Psoas muscle (tissue), 8 donors: ENCODE measurements around the gene PAQR7. TPM values are rescaled to one million over a fixed set of nuclear protein-coding genes. Genes with fewer than 3 reads are reported as not detected.
"Not testable (repeated sequence)": the region's sequence is repeated elsewhere in the genome, so short reads cannot be mapped to it uniquely, and the experiment has no call there.

Experiments
- ATAC-seq, 4 donors: fragments of 200-7000 bp; cut with Tn5 transposase; one replicate each; pipeline ENCODE4 v1.9.1; 2020; ENCODE audit warnings: moderate library complexity in 3 of 4, mild to moderate bottlenecking in 2 of 4
- DNase-seq, 2 donors: peaks; one replicate each; pipeline ENCODE4 v3.0.0-alpha.2; 2020
- H3K27ac ChIP-seq: fragments of 200-600 bp; one replicate; pipeline ENCODE4 v1.8.0; 2022
- H3K27me3 ChIP-seq, 3 donors: fragments of 200-600 bp in 1 of 3; one replicate each; pipeline versions ENCODE4 v1.6.1 to v1.8.0; 2013 to 2022; ENCODE audit warnings: low read length in 2 of 3, mild to moderate bottlenecking in 2 of 3, moderate library complexity in 1 of 3; ENCODE audit not compliant: insufficient read depth in 3 of 3
- H3K36me3 ChIP-seq, 2 donors: fragments of 200-600 bp in 1 of 2; one replicate each; pipeline versions ENCODE4 v1.6.1 to v1.8.0; 2013 to 2022; ENCODE audit warnings: low read depth in 1 of 2, mild to moderate bottlenecking in 1 of 2, moderate library complexity in 1 of 2; ENCODE audit not compliant: insufficient read depth in 1 of 2
- H3K4me1 ChIP-seq: fragments of 200-600 bp; one replicate; pipeline ENCODE4 v1.8.0; 2022
- H3K4me3 ChIP-seq: fragments of 200-600 bp; one replicate; pipeline ENCODE4 v1.8.0; 2022; ENCODE audit warnings: mild to moderate bottlenecking
- H3K9me3 ChIP-seq: fragments of 200-600 bp; one replicate; pipeline ENCODE4 v1.8.0; 2022
- CTCF ChIP-seq: fragments of 200-600 bp; IDR thresholded peaks from one replicate; pipeline ENCODE4 v1.8.0; 2022; ENCODE audit warnings: antibody characterized with exemption
- WGBS, 3 donors: extraction: QIAGEN DNeasy Blood & Tissue Kit; methylation state at CpG; one replicate each; pipeline versions ENCODE4 v1.1.6 to v1.1.7; 2013; 5-methylcytosine and 5-hydroxymethylcytosine counted together
- intact Hi-C, 2 donors: fragments of 100-400 bp; cut with DNase I; formaldehyde crosslinking; loops; one replicate each; pipeline versions ENCODE4 v1.11.0 to v1.14.2; 2022
- polyA plus RNA-seq, 3 donors: library from polyadenylated mRNA; stranded (reverse); fragments of 200-250 nt; gene quantifications; one replicate each; pipeline ENCODE4 v1.2.3, GENCODE V29; 2013
- total RNA-seq, 4 donors: library from RNA; stranded (reverse); fragmentation: NEBNext Ultra II Directional in 2 of 4; extraction: Animal tissue kit (Norgen Biotek cat#: 25700) in 2 of 4; gene quantifications; one replicate each; pipeline versions ENCODE4 v1.2.1 to v1.2.4, GENCODE V29; 2021 to 2023
- donor health status: healthy with polysubstance abuse.
- donor health status: DM: no; HTN: no; CAD: no; lungs with moderate emphysema.
- donor health status: Bipolar disorder and iron deficiency.
- donor health status: healthy.
- donor health status: DM: yes; HTN: yes; CAD: no.
- donor health status: DM: no; HTN: no; CAD: no.
- donor health status: DM: no; HTN: no; CAD: no.
- donor health status: DM: yes; HTN: yes; CAD: no.

PAQR7 gene
- total and polyA plus RNA-seq, 7 donors = 2.1 to 3.7 (median 2.3) TPM

DNA sequence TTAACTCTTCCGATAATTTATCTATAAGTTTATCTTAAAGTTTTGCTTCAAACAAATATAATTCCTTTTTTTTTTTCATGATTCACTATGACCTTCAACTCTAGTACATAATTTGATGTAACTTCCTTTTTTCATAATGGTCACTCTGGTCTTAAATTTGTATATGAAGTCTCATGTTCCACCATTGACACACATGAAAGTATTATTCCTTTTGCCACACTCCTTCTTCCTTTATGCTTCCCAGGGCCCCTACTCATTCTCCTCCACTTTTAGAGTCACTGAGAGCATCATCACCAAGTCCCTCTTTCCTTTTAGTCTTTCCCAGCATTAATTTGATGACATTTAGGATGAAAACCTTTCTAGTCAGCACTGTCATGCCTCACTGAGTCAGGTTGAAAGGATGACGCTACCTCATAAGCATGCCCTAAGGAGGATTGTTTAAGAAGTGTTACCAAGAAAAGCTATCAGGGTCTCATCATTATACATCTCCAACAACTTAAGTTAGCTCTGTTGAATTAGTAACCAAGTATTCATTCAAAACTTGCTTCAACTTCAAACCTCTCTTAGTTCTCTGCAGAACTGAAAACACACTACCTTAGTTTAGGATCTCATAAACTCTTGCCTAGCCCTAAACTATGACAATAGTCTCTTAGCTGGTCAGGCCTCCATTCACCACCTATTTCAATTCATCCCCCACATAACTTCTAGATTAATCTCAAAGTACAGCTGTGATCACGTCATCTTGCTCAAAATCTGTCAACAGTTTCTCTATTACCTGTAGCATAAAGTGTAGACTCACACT is 30.8 kb downstream of the PAQR7 start:
- DNase-seq (no peak), ATAC-seq (no peak)
- 93 to 97% (median 97%) methylated on average over 3 of the region's 3 CpGs for WGBS, 3 donors
- Histone ChIP-seq H3K27me3 (no peaks in the 10 kb centered on the region), H3K36me3 (no peaks in the 10 kb centered on the region), H3K27ac (no peak overlapping the region), H3K4me1 (peaks cover 6% of the 10 kb centered on the region), H3K4me3 (no peak overlapping the region), H3K9me3 (no peaks in the 10 kb centered on the region)
- intact Hi-C loops = no loop called here
- TF ChIP-seq CTCF = no peak

DNA sequence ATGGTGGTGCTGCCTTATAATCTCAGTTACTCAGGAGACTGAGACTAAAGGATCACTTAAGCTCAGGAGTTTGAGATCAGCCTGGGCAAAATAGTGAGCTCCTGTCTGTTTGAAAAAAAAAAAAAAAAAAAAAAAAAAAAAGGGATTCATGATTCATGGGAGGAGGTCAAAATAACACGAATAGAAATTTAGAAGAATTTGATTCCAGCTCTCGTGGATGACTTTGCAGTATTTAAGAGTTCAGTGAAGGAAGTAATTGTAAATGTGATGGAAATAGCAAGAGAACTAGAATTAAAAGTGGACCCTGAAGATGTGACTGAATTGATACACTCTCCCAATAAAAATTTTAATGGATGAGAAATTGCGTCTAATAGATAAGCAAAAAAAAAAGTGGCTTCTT is 32.0 kb downstream of the PAQR7 start:
- ATAC-seq = no peak
- Histone ChIP-seq H3K4me1 (peaks cover 6% of the 10 kb centered on the region), H3K4me3 (no peak overlapping the region), H3K27ac (no peak overlapping the region), H3K36me3 (no peaks in the 10 kb centered on the region), H3K9me3 (no peaks in the 10 kb centered on the region), H3K27me3 (no peaks in the 10 kb centered on the region)
- intact Hi-C loops = no loop called here
- no peak for DNase-seq
- no peak for TF ChIP-seq CTCF
- WGBS, 3 donors = 90 to 94% (median 94%) methylated on average over 3 of the region's 3 CpGs

DNA sequence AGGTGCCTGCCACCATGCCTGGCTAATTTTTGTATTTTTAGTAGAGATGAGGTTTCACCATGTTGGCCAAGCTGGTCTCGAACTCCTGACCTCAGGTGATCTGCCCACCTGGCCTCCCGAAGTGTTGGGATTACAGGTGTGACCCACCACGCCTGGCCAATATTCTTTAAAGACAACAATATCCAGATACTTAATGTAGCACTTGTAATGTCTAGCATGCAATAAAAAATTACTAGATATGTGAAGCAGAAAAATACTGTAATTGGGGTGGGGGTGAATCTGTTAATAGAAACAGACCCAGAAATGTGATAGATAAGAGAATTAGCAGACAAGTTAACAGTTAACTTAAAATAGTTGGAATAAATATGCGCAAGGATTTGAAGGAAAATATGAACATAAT is 35.7 kb downstream of the PAQR7 start:
- H3K4me1 ChIP-seq, H3K9me3 ChIP-seq, ATAC-seq, H3K4me3 ChIP-seq, intact Hi-C loops, H3K27me3 ChIP-seq, DNase-seq, H3K27ac ChIP-seq: not testable (repeated sequence)
- peaks cover 5 to 12% of the 10 kb centered on the region in 2 donors for H3K36me3 ChIP-seq
- WGBS, 3 donors = 93 to 98% (median 96%) methylated on average over 4 of the region's 4 CpGs

- peak; percentile 8 for TF ChIP-seq CTCF
- no peak for ATAC-seq
- intact Hi-C loops = no loop called here
- peaks cover 2% of the 10 kb centered on the region for H3K4me1 ChIP-seq
- WGBS, 3 donors = 69 to 83% (median 79%) methylated on average over 1 of the region's 1 CpG
- no peaks in the 10 kb centered on the region for H3K27me3 ChIP-seq
- no peak overlapping the region for H3K27ac ChIP-seq
- no peaks in the 10 kb centered on the region for H3K9me3 ChIP-seq
- no peak for DNase-seq
- H3K4me3 ChIP-seq = no peak overlapping the region
- peaks cover 7 to 37% of the 10 kb centered on the region in 2 donors for H3K36me3 ChIP-seq
Observed at GRCh38 chr1:25837262-25837875, 38.1 kb downstream of the PAQR7 start.

GRCh38 chr1:25836695-25837094 is 38.8 kb downstream of the PAQR7 start:
- no peaks in the 10 kb centered on the region for H3K27me3 ChIP-seq
- H3K9me3 ChIP-seq = no peaks in the 10 kb centered on the region
- TF ChIP-seq CTCF = no peak
- H3K27ac ChIP-seq = no peak overlapping the region
- 63 to 68% (median 64%) methylated on average over 3 of the region's 3 CpGs for WGBS, 3 donors
- intact Hi-C loops = no loop called here
- DNase-seq = no peak
- no peaks in the 10 kb centered on the region for H3K4me1 ChIP-seq
- H3K36me3 ChIP-seq = peaks cover 12 to 44% of the 10 kb centered on the region in 2 donors
- H3K4me3 ChIP-seq = no peak overlapping the region
- no peak for ATAC-seq
